Measurements from ENCODE around the gene SDK2. TPM values are rescaled to one million over a fixed set of nuclear protein-coding genes. Genes with fewer than 3 reads are reported as not detected.

Gene SDK2
- total RNA-seq, 1 donor from 2014 or later, result 3.9 TPM

GRCh38 chr17:73378974-73379470 is 265.2 kb downstream of the SDK2 start:
- intact Hi-C loops (cut with micrococcal nuclease), result no loop called here

- intact Hi-C loops (cut with micrococcal nuclease), result no loop called here
Observed at GRCh38 chr17:73376636-73377035, 267.6 kb downstream of the SDK2 start.

DNA sequence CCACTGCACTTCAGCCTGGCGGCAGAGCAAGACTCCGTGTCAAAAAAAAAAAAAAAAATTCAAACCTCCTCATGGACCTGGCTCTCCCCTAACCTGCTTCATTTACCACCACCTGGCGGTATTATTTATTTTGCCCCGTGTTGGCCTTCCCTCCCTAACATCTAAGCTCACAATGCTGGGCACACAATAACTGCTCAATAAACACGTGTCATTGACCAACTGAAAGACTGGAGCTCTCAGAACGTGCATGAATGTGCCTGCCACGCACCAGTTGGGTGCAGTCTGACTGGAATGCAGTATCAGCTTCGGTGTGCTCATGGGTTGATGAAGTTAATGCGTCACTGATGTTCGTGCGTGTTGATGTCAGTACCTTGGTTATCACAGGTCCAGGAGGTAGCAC is 268.1 kb downstream of the SDK2 start:
- intact Hi-C loops (cut with micrococcal nuclease), result no loop called here

- intact Hi-C loops (cut with micrococcal nuclease), result loop anchor here (2.0 kb wide), 1 partner anchor 385 kb away; no protein-coding TSS in a partner anchor
Observed at GRCh38 chr17:73371836-73372235, 272.4 kb downstream of the SDK2 start.

DNA sequence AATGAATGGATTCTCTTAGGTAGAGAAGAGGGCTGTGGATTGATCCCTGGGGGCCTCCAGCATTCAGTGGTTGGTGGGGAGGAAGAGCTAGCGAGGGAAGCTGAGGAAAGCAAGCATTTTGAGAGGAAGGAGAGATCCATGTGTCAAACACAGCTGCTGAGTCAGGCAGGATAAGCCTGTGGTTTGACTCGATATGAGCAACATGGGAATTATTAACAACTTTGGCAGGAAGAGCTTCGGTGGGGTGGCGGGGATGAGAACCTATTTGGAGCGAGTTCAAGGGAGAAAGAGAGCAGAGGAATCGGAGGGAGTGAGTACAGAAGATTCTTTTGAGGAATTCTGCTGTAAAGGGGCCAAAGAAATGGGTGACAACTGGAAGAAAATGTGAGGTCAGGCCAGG is 273.0 kb downstream of the SDK2 start:
- intact Hi-C loops (cut with micrococcal nuclease), result loop anchor here (2.0 kb wide), 1 partner anchor 384 kb away; no protein-coding TSS in a partner anchor

GRCh38 chr17:73369817-73370490 is 274.3 kb downstream of the SDK2 start:
- intact Hi-C loops (cut with micrococcal nuclease), result loop anchor here (1.0 to 10.0 kb wide), 7 partner anchors 59 to 810 kb away; no protein-coding TSS in a partner anchor

DNA sequence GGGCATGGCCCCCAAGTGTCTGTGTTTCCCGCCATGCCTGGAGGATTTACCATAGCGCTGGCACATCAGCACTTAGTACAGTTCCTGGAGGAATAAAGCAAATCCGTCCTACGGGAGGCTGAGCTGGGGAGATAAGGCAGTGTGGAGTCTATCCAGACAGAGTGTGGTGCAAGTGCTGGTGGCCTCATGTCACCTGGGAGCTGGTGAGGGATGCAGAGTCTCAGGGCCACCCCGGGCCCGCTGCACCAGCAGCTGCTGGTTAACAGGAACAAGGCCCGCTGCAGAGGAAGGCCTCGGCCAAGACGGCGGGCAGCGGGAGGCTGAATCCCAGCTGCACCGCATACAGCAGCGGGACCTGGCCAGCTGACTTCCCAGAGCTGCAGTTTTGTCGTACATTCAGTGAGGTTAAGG is 275.1 kb downstream of the SDK2 start:
- intact Hi-C loops (cut with micrococcal nuclease), result loop anchor here (1.0 to 10.0 kb wide), 2 partner anchors 58 to 504 kb away; no protein-coding TSS in a partner anchor

DNA sequence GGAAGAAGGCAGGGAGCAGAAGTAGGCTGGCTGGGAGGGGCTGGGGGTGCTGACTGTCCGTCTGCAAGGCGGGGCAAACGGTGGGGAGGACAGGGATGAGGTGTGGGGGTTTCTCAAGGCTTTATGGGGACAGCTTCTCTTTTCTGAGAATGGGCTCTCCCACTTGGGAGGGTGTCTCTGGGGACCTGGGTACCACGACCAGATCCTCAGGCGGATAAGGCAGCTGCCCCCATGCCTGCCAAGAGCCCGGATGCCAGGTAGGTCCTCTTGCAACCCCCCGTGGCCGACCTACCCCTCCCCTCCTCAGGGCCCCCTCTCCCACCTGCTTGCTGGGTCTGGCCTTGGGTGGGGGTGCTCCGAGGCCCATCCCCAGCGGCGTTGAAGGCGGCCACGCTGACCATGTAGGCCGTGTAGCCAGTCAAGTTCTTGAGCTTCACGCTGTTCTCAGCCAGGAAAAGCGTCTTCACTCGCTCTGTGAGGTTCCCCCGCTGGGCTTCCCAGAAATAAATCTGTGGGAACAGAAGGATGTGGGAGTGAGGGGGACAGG is 276.1 kb downstream of the SDK2 start:
- intact Hi-C loops (cut with micrococcal nuclease), result loop anchor here (10.0 kb wide), 1 partner anchor 503 kb away; no protein-coding TSS in a partner anchor

DNA sequence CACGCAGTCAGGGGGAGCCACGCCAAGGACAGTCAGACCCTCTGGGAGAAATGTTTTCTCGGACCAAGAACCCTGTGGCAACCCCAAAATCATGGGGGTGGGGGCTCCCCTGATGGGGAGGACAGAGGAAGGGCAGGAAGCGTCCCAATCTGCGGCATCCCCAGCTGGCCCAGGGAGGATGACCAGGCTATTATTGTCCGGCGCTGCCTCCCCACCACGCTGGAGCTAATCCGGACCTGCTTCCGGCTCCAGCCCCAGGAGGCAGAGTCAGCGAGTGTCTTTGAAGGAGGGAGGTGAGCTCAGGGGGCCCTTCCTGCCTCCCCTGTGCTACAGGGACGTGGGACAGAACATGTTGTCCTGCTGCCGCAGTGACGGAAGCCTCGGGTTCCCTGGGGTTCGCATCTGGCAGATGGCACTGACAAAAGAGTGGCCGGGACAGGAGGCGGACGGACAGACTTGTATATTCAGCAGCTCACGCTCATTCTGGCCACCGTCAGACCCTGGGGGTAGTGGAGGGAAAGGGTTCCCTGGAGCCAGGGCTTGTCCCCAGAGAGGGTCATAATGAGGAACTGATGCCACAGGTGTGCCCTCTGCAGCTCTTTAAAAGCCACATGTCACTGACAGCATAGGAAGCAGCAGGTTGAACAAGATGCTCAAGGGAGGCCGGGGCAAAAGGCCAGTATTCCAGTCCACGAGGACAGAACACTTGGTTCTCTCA is 278.2 kb downstream of the SDK2 start:
- intact Hi-C loops (cut with micrococcal nuclease), result loop anchor here (10.0 kb wide), 1 partner anchor 501 kb away; no protein-coding TSS in a partner anchor

DNA sequence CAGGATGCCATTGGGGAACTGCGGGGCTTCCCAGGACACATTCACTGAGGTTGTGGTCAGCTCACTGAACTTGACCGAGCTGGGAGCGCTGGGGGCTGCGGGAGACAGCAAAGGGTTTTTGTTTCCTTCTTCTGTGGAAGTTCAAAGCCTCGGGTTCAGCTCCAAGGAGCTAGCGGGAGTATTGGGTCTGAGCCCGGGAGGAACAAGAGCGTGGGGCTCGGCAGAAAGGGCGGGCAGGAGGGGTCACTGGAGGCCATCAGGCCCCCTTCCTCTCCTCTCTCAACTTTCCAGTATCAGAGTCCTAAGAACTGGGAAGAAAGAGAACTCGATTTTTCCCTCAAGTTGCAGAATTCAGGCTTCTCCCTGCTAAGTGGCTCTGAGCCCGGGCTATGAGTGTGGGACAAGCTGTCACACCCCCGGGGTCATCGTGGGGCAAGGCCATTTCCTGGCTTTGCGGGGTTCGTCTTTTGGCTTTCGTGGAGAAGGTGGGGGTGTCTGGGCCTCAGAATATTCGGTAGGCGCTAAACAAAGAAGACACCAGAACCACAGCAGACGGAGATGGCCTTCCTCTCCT is 278.9 kb downstream of the SDK2 start:
- intact Hi-C loops (cut with micrococcal nuclease), result loop anchor here (10.0 kb wide), 1 partner anchor 501 kb away; no protein-coding TSS in a partner anchor

GRCh38 chr17:73364155-73364522 is 280.1 kb downstream of the SDK2 start:
- intact Hi-C loops (cut with micrococcal nuclease), result loop anchor here (10.0 kb wide), 1 partner anchor 499 kb away; no protein-coding TSS in a partner anchor

- intact Hi-C loops (cut with micrococcal nuclease), result loop anchor here (10.0 kb wide), 1 partner anchor 499 kb away; no protein-coding TSS in a partner anchor
Observed at GRCh38 chr17:73363442-73364154, 280.6 kb downstream of the SDK2 start.

GRCh38 chr17:73362697-73363096 is 281.5 kb downstream of the SDK2 start:
- intact Hi-C loops (cut with micrococcal nuclease), result loop anchor here (10.0 kb wide), 1 partner anchor 498 kb away; no protein-coding TSS in a partner anchor

GRCh38 chr17:73360961-73361761 is 283.1 kb downstream of the SDK2 start:
- intact Hi-C loops (cut with micrococcal nuclease), result loop anchor here (10.0 kb wide), 1 partner anchor 496 kb away; no protein-coding TSS in a partner anchor

GRCh38 chr17:73359987-73360410 is 284.2 kb downstream of the SDK2 start:
- intact Hi-C loops (cut with micrococcal nuclease), result loop anchor here (2.0 to 10.0 kb wide), 2 partner anchors 77 to 495 kb away; no protein-coding TSS in a partner anchor

GRCh38 chr17:73359352-73359751 is 284.9 kb downstream of the SDK2 start:
- intact Hi-C loops (cut with micrococcal nuclease), result loop anchor here (2.0 kb wide), 1 partner anchor 77 kb away; no protein-coding TSS in a partner anchor

DNA sequence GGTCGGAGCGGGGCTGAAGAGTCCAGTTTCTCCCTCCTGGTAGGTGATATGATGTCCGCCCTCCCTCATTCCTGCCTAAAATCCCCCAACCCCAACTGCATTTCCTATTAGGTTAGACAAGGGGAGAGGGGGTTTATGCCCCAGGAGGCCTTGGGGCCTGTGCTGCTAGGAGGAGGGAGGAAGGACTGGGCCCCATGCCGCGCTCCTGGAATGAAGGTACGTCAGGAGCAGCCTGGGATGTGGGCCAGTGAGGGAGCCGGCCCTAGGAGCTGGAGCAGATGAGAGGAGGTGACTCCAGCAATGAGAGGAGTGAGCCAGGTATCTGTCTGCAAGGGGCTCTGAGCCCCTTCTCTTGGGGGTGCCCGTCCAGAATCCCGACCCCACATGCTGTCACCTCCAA is 285.6 kb downstream of the SDK2 start:
- intact Hi-C loops (cut with micrococcal nuclease), result loop anchor here (2.0 kb wide), 1 partner anchor 76 kb away; no protein-coding TSS in a partner anchor

- intact Hi-C loops (cut with micrococcal nuclease), result loop anchor here (2.0 kb wide), 1 partner anchor 75 kb away; no protein-coding TSS in a partner anchor
Observed at GRCh38 chr17:73357981-73358380, 286.3 kb downstream of the SDK2 start.

DNA sequence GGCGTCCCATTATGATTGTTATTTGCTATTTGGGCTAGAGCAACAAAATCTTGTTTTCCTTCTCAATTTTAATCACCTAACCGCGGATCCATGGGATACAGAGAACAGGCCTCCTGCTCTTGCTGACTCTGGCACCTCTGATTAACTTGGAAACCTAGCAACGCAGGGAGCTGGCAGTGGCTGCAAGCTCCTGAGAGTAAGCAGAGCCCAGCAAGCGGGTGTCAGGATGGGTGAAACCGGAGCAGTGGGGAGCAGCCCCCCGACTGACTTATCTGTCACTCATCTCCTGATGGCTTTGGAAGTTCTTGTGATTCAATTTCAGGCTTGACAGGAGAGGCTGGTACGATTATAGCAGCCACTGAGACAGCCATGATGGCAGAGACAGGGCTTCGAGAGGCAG is 286.9 kb downstream of the SDK2 start:
- intact Hi-C loops (cut with micrococcal nuclease), result no loop called here
